Psoas muscle (tissue), 8 donors: ENCODE data around the gene NFYB. TPM values are rescaled to one million over a fixed set of nuclear protein-coding genes. Genes with fewer than 3 reads are reported as not detected.

Experiments used
- ATAC-seq, 4 donors: fragments of 200-7000 bp; cut with Tn5 transposase; one replicate each; pipeline ENCODE4 v1.9.1; 2020; ENCODE audit warnings: moderate library complexity in 3 of 4, mild to moderate bottlenecking in 2 of 4
- DNase-seq, 2 donors: peaks; one replicate each; pipeline ENCODE4 v3.0.0-alpha.2; 2020
- H3K27ac ChIP-seq: fragments of 200-600 bp; one replicate; pipeline ENCODE4 v1.8.0; 2022
- H3K27me3 ChIP-seq, 3 donors: fragments of 200-600 bp in 1 of 3; one replicate each; pipeline versions ENCODE4 v1.6.1 to v1.8.0; 2013 to 2022; ENCODE audit warnings: low read length in 2 of 3, mild to moderate bottlenecking in 2 of 3, moderate library complexity in 1 of 3; ENCODE audit not compliant: insufficient read depth in 3 of 3
- H3K36me3 ChIP-seq, 2 donors: fragments of 200-600 bp in 1 of 2; one replicate each; pipeline versions ENCODE4 v1.6.1 to v1.8.0; 2013 to 2022; ENCODE audit warnings: low read depth in 1 of 2, mild to moderate bottlenecking in 1 of 2, moderate library complexity in 1 of 2; ENCODE audit not compliant: insufficient read depth in 1 of 2
- H3K4me1 ChIP-seq: fragments of 200-600 bp; one replicate; pipeline ENCODE4 v1.8.0; 2022
- H3K4me3 ChIP-seq: fragments of 200-600 bp; one replicate; pipeline ENCODE4 v1.8.0; 2022; ENCODE audit warnings: mild to moderate bottlenecking
- H3K9me3 ChIP-seq: fragments of 200-600 bp; one replicate; pipeline ENCODE4 v1.8.0; 2022
- WGBS, 3 donors: extraction: QIAGEN DNeasy Blood & Tissue Kit; methylation state at CpG; one replicate each; pipeline versions ENCODE4 v1.1.6 to v1.1.7; 2013; 5-methylcytosine and 5-hydroxymethylcytosine counted together
- intact Hi-C, 2 donors: fragments of 100-400 bp; cut with DNase I; formaldehyde crosslinking; loops; one replicate each; pipeline versions ENCODE4 v1.11.0 to v1.14.2; 2022
- polyA plus RNA-seq, 3 donors: library from polyadenylated mRNA; stranded (reverse); fragments of 200-250 nt; gene quantifications; one replicate each; pipeline ENCODE4 v1.2.3, GENCODE V29; 2013
- total RNA-seq, 4 donors: library from RNA; stranded (reverse); fragmentation: NEBNext Ultra II Directional in 2 of 4; extraction: Animal tissue kit (Norgen Biotek cat#: 25700) in 2 of 4; gene quantifications; one replicate each; pipeline versions ENCODE4 v1.2.1 to v1.2.4, GENCODE V29; 2021 to 2023
- TF ChIP-seq, protein P1 (sequence below): fragments of 200-600 bp; IDR thresholded peaks from one replicate; pipeline ENCODE4 v1.8.0; 2022; ENCODE audit warnings: antibody characterized with exemption
- donor health status: healthy with polysubstance abuse.
- donor health status: DM: no; HTN: no; CAD: no; lungs with moderate emphysema.
- donor health status: Bipolar disorder and iron deficiency.
- donor health status: healthy.
- donor health status: DM: yes; HTN: yes; CAD: no.
- donor health status: DM: no; HTN: no; CAD: no.
- donor health status: DM: no; HTN: no; CAD: no.
- donor health status: DM: yes; HTN: yes; CAD: no.

The NFYB gene
- total and polyA plus RNA-seq, 7 donors, result 10.1 to 32.2 (median 20.1) TPM

DNA sequence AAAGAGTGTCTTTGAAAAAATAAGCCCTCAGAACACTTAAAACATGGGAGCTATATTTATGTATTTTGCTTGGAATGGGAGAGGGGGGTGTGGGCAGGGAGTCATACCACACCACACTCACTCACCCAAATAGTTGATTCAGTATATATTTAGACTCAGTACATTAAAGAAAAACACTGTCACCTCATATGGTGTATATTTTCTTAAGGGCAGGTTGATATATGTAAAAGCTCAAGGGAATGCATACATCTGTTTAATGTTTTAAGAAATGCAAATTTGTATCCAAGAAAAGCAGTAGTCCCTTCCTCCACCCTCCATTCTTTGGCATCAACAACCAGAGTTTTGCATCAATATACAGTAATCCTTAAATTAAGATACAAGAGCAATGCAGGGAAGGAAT, 1.4 kb downstream of the NFYB start:
- H3K27me3 ChIP-seq, result peaks cover 0 to 2% (median 0%) of the 10 kb centered on the region in 3 donors
- H3K9me3 ChIP-seq, result no peaks in the 10 kb centered on the region
- ATAC-seq (no peak), DNase-seq (no peak)
- peaks cover 39% of the 10 kb centered on the region for H3K4me1 ChIP-seq
- H3K36me3 ChIP-seq, result peaks cover 0 to 36% of the 10 kb centered on the region in 2 donors
- H3K27ac ChIP-seq, result peak overlapping the region; percentile 85
- H3K4me3 ChIP-seq, result peak overlapping the region; percentile 92
- intact Hi-C loops, result loop anchor here in 1 of 2 donors (5.0 kb wide), 1 partner anchor 971 kb away; the partner anchor contains the start of gene WASHC4
- TF ChIP-seq, protein P1, sequence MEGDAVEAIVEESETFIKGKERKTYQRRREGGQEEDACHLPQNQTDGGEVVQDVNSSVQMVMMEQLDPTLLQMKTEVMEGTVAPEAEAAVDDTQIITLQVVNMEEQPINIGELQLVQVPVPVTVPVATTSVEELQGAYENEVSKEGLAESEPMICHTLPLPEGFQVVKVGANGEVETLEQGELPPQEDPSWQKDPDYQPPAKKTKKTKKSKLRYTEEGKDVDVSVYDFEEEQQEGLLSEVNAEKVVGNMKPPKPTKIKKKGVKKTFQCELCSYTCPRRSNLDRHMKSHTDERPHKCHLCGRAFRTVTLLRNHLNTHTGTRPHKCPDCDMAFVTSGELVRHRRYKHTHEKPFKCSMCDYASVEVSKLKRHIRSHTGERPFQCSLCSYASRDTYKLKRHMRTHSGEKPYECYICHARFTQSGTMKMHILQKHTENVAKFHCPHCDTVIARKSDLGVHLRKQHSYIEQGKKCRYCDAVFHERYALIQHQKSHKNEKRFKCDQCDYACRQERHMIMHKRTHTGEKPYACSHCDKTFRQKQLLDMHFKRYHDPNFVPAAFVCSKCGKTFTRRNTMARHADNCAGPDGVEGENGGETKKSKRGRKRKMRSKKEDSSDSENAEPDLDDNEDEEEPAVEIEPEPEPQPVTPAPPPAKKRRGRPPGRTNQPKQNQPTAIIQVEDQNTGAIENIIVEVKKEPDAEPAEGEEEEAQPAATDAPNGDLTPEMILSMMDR, result no peak

DNA sequence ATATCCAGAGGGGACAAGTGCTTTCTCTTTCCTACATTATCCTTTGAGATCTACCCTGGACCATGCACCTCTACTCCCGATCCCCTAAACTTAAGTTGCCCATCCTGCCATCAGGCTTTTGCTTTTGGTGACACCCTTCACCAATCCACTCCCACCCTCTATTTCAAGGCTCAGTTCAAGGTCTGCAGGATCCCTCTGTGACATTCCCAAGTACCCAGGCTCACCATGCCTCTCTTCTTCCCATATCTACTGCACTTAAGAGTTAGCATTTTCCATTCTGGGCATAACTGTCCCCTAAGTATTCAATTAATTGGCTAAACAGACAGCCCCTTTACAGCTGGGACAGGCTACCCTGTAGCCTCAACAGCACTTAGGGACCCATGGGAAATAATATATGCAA, 3.1 kb downstream of the NFYB start:
- peaks cover 0 to 46% of the 10 kb centered on the region in 2 donors for H3K36me3 ChIP-seq
- H3K4me3 ChIP-seq, result no peak overlapping the region
- no peak overlapping the region for H3K27ac ChIP-seq
- 88 to 95% (median 92%) methylated on average over 1 of the region's 1 CpG for WGBS, 3 donors
- peaks cover 0 to 2% (median 0%) of the 10 kb centered on the region in 3 donors for H3K27me3 ChIP-seq
- DNase-seq (no peak), ATAC-seq (no peak)
- H3K4me1 ChIP-seq, result peaks cover 53% of the 10 kb centered on the region
- intact Hi-C loops, result loop anchor here in 1 of 2 donors (5.0 kb wide), 1 partner anchor 972 kb away; the partner anchor contains the start of gene WASHC4
- TF ChIP-seq, protein P1, result no peak
- H3K9me3 ChIP-seq, result no peaks in the 10 kb centered on the region

DNA sequence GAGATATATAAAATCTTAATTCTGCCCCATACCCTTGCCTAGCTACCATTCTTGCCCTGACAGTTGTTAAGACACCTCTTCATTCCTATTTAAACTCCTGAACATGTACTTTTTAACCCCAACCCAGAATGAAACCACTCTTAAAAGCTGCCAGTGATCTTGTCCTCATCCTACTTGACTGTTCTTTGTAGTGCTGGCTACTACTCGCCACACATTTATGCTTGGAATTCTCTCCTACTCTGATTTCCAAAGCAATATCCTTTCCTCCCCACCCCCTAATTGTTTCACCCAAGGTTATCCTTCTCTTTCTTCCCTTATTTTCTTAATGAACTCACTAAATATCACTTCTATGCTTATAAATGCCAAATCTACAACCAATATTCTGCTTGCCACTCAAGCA, 4.1 kb downstream of the NFYB start:
- intact Hi-C loops, result no loop called here
- peaks cover 0 to 56% of the 10 kb centered on the region in 2 donors for H3K36me3 ChIP-seq
- DNase-seq, result no peak
- 62 to 77% (median 74%) methylated on average over 1 of the region's 1 CpG for WGBS, 3 donors
- TF ChIP-seq, protein P1, result no peak
- ATAC-seq, result no peak
- peaks cover 0 to 2% (median 0%) of the 10 kb centered on the region in 3 donors for H3K27me3 ChIP-seq
- H3K4me3 ChIP-seq, result no peak overlapping the region
- H3K9me3 ChIP-seq, result no peaks in the 10 kb centered on the region
- peaks cover 50% of the 10 kb centered on the region for H3K4me1 ChIP-seq
- no peak overlapping the region for H3K27ac ChIP-seq

DNA sequence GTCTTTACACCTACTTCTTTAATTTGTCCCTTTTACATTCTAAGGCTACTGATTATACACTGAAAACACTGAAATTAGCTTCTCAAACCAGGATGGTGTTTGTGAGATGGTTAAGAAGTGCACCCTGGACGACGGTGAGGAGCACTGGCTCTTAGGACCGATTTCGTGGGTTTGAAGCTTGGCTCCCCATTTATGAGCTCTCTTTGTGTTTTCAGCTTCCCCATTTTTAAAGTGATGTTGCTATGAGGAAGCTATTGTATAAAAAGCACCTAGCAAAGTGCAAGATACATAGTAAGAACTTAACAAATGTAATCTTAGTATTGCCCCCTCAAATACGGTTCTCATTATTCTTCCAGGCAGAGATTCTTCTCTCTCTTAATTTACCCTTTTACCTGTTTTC, 4.7 kb downstream of the NFYB start:
- peaks cover 49% of the 10 kb centered on the region for H3K4me1 ChIP-seq
- peaks cover 0 to 2% (median 0%) of the 10 kb centered on the region in 3 donors for H3K27me3 ChIP-seq
- DNase-seq (no peak), ATAC-seq (no peak)
- H3K9me3 ChIP-seq, result no peaks in the 10 kb centered on the region
- no peak overlapping the region for H3K4me3 ChIP-seq
- 80 to 86% (median 81%) methylated on average over 5 of the region's 5 CpGs for WGBS, 3 donors
- intact Hi-C loops, result no loop called here
- TF ChIP-seq, protein P1, result no peak
- peak overlapping the region; percentile 17 for H3K27ac ChIP-seq
- H3K36me3 ChIP-seq, result peaks cover 0 to 62% of the 10 kb centered on the region in 2 donors
